HG02763 (cell line): Measurements from ENCODE around the gene SIX5.

Experiments used
- ATAC-seq: cut with Tn5 transposase; IDR thresholded peaks from one replicate; pipeline ENCODE4 v1.9.1; 2021; ENCODE audit warnings: mild to moderate bottlenecking, moderate library complexity; ENCODE audit not compliant: unreplicated experiment

Gene SIX5

DNA sequence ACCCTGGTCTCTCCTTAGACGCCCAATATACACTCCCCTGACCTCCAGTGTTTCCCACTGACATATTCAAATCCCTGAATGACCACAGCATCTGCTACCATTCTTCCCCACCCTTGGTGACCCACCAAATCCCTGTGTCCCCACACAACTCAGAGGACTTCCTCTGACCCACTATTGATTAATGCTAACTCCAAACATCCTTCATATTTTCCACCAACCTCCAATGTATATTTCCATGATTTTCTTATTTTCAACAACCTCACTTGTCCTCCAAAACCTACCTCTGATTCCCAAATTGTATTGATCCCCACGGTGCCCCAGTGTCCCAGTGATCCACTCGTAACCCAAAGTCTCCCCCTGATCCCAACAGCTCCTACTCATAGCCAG, 24.1 kb upstream of the SIX5 start:
- ATAC-seq: no peak

DNA sequence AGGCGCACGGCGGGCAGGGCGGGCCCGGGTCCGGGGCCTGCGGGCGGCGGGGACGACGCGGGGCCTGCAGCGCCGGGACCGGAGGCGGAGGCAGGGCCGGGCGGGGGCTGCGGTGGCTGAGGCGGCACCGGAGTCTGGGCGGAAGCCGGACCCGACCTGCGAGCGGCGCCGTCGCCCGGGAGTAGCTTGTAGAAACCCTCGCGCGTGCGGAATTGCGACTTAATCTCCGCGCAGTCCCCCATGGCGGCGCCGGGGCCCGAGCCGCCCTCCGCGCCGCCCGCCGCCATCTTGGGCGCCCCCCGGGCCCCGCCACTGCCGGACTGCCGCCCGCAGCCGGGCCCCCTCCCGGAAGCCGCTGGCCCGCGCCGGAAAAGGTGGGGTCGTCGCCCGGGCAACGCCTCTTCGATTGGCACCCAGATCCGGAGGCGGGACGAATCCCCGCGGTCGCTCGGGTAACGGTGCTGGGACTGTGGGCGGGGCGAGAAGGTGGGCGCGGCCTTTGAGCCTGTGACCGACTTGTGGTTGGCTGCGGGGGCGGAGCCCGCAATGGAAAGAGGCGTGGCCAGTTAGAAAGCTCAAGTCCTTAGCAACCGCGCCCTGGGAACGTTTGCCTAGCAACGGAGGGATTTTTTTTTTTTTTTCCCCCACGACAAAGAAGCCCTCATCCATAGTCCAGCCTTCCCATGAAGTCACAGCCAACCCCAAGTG, 23.6 kb upstream of the SIX5 start, which contains the start of gene DMWD:
Gene DMWD, minus strand, starts transcription at position 376 of the 708 bp plus-strand sequence. Its CDS starts 89 bp downstream, at position 287.
- peak; percentile 90 for ATAC-seq

DNA sequence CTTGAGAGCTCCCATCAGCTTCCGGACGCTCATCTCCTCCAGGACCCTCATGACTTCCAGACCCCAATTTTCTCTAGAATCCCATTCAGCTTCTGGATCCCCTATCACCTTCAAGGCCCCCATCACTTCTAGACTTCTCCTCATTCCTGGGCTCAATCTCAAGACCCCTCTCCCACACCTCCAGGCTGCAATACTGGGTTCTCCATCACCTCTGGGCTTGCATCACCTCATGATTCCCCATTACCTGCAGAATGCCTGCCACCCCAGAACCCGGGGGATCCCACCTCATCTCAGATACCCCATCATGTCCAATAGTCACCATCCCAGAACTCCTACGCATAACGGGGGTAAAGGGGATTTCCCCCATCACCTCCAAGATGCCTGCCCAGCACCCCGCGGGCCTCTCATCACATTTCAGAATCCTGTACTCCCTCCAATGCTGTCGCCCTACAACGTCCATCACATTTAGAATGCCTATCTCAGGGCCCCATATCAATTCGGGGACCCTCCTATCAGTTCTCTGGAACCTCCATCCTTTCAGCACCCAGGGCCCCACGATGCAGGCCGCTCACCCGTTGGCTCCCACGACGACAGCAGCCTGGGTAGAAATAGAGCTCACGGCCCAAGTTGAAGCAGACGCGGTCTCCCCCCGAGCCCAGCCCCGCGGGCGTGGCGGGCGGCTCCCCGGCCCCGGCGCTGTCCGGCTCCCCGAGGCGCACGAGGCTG, 22.9 kb upstream of the SIX5 start:
- ATAC-seq: no peak

DNA sequence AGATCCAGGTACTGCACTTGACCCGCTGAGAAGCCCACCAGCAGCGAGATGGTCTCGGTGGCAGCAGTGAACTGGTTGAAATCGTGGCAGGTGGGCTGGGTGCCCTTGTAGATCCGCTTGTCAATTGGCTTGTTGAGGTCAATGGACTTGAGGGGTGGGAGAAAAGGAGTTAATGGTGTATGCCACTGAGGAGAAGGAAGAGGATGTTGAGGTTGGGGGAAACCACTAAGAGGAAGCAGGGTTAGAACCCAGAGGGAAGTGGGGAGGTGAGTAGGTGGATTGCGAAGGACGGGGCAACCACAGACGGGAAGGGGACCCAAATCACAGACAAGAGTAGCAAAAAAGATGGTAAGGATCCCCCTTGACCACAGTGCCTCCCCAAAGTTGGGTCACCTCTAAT, 21.9 kb upstream of the SIX5 start:
- ATAC-seq: no peak

GRCh38 chr19:45789035-45789786, 20.2 kb upstream of the SIX5 start:
- ATAC-seq: no peak

- no peak for ATAC-seq
Measured at GRCh38 chr19:45786533-45786894, 17.5 kb upstream of the SIX5 start.

DNA sequence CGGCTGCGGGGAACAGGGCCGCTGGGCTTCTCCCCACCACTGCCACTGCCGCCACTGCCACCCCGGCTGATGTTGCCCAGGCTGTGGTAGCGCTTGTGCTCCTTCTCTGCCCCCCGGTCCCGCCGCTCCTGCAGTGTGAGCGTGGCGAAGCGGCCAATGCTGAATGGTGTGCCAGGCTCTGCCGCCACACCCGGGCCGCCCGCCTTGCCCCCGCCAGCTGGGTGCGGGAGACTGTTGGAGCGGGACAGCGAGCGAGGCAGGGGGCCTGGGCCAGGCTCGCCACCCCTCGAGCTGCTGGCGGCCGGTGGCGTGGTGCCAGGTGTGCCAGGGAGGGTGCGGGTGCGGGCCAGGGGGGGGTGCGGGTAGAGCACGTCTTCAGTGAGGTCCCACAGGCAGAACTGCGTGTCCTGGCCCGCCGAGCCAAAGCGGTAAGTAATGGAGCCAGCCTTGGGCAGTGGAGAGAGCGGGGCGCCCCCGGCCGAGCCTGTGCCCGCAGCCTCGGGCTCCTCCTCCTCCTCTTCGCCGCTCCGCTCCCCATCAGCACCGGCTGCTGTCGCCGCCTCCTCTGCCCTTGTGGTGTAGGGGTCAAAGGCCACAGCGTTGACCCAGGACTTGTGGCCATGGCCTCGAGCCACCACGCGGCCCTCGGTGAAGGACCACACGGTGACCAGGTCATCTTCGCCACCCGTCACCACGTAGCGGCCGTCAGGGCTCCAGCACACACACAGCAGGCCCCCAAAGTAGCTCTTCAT, 16.9 kb upstream of the SIX5 start:
- no peak for ATAC-seq

- ATAC-seq: no peak
Measured at GRCh38 chr19:45785097-45785496, 16.0 kb upstream of the SIX5 start.

DNA sequence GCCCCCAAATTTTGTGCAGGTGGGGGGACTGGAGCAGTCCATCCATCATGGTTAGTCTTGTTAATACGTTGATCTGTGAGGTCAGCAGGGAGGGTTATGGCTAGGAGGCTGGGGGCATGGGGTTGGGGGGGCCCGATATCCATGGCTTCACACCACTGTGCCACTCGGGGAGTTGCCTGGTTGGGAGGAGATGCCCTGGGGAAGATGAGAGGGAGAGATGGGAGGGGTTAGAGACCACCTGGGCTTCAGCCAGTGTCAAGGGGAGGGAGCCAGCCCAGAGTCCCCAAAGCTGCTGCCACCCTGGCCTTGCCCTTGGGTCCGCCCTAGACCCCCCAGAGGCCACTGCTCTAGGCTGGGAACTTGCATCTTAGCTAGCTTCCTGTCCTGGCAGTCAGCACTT, 15.0 kb upstream of the SIX5 start:
- no peak for ATAC-seq

DNA sequence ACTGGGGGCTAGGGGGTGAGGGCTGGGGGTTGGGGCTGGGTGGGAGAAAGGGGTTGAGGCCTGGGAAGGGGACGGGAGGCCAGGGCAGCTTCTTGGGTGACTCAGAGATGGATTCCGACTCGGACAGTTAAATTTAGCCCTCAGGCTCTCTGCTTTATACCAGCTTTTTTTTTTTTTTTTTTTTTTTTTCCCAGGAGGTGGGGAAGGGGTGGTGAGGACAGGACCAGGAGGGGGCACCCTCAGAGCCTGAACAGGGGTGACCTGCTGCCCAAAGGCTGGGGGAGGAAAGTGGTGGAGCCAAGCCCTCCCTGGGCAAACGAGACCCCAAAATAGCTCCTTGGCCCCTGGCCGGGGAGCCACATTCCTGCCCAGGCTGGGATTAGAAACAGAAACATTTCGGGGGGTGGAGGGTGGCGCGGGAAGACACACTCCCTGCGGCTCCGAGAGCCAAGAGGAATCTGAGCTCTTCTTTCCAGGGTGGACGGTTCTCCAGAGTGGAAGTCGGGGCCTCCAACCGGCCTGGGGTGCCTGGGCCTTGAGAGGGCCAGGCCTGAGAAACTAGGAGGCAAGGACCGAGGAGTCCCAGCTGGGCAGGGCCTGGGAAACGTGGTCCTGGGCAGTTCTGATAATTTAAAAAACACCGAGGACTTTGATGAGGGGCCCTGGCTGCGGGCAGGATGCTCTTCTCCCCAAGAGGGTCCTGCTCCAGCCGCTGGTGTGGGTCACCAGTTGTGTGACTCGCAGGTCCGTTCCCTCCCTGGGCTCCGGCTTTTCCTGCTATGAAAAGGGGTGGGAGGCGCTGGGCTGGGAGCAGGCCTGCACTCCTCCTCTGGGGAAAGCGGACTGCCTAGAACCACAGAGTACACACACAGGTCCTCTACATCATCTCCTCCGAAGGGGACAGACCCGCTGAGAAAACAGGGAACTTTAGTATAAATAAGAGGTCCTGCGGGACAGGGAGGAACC, 14.1 kb upstream of the SIX5 start:
- no peak for ATAC-seq

DNA sequence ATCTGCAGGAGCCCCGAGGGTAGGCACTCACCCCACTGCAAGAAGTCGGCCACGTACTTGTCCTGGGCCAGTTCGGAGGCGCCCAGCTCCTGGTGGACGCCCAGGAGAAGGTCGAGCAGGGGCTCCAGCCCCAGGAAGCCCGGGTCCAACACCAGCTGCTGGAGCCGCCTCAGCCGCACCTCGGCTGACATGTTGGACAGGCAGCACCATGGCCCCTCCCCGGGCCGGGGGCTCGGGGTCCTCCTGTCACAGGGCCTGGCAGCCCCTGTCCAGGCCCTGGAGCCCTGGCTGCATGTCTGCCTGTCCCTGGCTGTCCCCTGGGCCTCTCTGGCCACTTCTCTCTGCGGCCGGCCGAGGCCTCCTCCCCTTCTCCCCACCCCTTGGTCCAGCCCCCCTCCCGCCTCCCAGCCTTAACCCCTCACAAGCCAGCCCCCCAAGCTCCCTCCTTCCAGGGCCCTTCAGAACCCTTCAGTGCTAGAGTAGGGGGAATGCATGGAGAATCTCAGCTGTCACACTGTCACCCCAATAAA, 13.2 kb upstream of the SIX5 start, which contains the start of gene DMPK:
Gene DMPK, minus strand, starts transcription at position 329 of the 530 bp plus-strand sequence. Its CDS starts 138 bp downstream, at position 191.
- ATAC-seq: no peak

DNA sequence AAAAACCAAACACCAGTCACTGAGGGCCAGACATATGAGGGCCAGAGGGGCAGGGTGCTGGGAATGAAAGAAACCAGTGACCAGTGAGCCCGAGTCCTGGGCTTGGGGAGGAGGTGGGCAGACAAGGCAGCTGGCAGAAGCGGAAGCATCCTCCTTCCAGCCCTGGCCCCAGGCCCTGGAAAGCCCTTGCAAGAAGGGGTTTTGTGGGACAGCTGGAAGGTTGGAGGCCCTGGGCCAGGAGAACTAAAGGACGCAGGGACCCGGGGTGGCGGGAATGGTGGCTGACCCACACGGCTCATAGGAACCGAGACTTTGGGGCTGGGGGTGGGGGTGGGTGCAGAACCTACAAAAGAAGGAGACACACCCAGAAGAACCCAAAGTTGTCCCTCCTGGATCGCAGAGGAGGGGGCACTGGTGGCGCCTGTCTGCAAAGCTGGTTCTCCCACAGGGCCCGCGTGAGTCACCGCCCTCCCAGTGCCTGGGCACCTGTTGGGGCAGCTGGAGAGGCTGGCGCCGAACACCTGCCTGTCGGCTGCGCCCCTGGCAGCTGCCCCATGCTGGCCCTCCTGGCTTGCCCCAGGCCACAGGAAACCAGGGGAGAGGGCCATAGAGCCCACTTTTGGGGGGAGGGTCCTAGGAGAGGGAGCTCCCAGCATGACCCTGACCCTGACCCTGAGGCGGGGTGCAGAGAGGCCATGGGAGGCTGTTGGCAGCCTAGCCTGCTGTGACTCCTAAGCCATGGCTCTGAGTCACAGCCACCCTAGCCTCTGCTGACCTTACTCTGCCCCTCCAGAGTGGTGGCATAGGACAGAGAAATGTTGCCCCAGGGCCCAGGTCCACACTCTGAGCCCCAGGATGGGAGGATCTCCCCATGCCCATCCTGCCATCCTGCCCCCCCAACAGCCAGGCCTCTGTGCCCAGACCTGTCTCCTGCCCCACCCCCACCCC, 12.4 kb upstream of the SIX5 start:
- no peak for ATAC-seq

GRCh38 chr19:45780448-45781213, 11.6 kb upstream of the SIX5 start:
- ATAC-seq: no peak

GRCh38 chr19:45780146-45780447, 11.0 kb upstream of the SIX5 start:
- ATAC-seq: no peak

DNA sequence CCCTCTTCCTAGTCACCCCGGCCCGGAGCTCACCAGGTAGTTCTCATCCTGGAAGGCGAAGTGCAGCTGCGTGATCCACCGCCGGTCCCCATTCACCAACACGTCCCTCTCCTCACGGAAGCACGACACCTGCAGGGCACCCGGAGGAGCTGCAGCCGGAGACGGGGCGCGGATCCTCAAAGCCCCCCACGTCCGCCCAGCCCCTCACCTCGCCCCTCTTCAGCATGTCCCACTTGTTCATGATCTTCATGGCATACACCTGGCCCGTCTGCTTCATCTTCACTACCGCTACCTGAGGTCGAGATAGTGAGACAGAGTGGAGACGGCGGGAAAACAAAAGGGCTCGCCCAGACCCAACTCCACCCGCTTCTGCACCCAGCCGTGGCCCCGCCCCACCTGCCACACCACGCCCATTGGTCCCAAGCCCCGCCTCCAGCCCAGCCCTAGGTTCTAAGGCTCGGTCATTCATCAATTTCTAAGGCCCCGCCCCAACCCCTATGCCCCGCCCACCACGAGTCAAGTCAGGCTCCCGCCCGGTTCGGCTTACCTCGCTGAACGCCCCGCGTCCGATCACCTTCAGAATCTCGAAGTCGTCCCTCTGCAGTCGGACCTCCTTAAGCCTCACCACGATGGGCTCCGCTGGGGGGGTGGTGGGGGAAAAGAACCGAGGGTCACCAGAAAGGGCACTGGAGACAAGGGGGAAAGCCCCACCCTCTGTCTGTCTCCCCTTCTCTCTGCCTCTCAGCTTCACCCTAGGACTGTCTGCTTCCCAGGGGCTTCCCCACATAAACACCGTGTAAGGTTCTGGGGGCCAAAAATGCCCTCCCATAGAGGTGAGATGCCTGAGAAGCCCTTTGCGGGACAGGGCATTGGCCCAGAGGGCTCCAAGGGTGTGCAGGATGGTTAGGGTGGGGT, 10.4 kb upstream of the SIX5 start:
- peak; percentile 79 for ATAC-seq

- ATAC-seq: no peak
Measured at GRCh38 chr19:45778010-45778661, 9.1 kb upstream of the SIX5 start.
